WTC11 (cell line): ENCODE data around the gene ZRANB1.

ENCODE experiments used
- TEAD4 ChIP-seq: sonication (generic); formaldehyde crosslinking; IDR thresholded peaks from 2 replicates; pipeline ENCODE4 v1.8.0; 2022; ENCODE audit warnings: mild to moderate bottlenecking, missing genetic modification reagents
- TF ChIP-seq, protein P1 (sequence below): fragments of 200-600 bp; IDR thresholded peaks from 2 replicates; pipeline ENCODE4 v1.8.0; 2022; ENCODE audit warnings: antibody characterized with exemption
- TF ChIP-seq, protein P2 (sequence below): fragments of 250-450 bp; sonication (Bioruptor Pico); IDR thresholded peaks from 2 replicates; pipeline ENCODE4 v1.8.0; 2021; ENCODE audit warnings: mild to moderate bottlenecking
- TF ChIP-seq, protein P3 (sequence below): fragments of 250-450 bp; sonication (Bioruptor Pico); IDR thresholded peaks from 2 replicates; pipeline ENCODE4 v1.9.0; 2021; ENCODE audit warnings: mild to moderate bottlenecking
- TF ChIP-seq, protein P4 (sequence below): sonication (generic); formaldehyde crosslinking; IDR thresholded peaks from 2 replicates; pipeline ENCODE4 v1.8.1; 2023; ENCODE audit warnings: mild to moderate bottlenecking, missing genetic modification reagents, moderate library complexity

DNA sequence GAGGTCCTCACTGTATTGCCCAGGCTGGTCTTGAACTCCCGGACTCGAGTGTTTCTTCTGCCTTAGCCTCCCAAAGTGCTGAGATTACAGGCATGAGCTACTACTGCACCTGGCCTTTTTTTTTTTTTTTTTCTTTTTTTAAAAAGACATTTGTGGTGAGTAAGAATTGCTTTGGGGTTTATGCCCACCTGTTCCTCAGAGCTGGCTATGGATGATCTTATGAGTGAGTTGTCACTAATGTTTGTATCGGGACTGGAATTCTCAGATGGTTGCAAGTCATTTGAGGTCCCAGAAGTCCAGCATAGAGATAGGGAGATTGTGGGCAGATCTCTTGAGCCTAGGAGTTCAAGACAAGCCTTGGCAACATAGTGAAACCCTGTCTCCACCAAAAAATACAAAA, 35.2 kb downstream of the ZRANB1 start:
- TF ChIP-seq, protein P1, sequence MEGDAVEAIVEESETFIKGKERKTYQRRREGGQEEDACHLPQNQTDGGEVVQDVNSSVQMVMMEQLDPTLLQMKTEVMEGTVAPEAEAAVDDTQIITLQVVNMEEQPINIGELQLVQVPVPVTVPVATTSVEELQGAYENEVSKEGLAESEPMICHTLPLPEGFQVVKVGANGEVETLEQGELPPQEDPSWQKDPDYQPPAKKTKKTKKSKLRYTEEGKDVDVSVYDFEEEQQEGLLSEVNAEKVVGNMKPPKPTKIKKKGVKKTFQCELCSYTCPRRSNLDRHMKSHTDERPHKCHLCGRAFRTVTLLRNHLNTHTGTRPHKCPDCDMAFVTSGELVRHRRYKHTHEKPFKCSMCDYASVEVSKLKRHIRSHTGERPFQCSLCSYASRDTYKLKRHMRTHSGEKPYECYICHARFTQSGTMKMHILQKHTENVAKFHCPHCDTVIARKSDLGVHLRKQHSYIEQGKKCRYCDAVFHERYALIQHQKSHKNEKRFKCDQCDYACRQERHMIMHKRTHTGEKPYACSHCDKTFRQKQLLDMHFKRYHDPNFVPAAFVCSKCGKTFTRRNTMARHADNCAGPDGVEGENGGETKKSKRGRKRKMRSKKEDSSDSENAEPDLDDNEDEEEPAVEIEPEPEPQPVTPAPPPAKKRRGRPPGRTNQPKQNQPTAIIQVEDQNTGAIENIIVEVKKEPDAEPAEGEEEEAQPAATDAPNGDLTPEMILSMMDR: no peak
- TF ChIP-seq, protein P2, sequence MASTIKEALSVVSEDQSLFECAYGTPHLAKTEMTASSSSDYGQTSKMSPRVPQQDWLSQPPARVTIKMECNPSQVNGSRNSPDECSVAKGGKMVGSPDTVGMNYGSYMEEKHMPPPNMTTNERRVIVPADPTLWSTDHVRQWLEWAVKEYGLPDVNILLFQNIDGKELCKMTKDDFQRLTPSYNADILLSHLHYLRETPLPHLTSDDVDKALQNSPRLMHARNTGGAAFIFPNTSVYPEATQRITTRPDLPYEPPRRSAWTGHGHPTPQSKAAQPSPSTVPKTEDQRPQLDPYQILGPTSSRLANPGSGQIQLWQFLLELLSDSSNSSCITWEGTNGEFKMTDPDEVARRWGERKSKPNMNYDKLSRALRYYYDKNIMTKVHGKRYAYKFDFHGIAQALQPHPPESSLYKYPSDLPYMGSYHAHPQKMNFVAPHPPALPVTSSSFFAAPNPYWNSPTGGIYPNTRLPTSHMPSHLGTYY (CRISPR knock-in tag): no peak
- no peak for TF ChIP-seq TEAD4 (CRISPR knock-in tag)
- TF ChIP-seq, protein P3, sequence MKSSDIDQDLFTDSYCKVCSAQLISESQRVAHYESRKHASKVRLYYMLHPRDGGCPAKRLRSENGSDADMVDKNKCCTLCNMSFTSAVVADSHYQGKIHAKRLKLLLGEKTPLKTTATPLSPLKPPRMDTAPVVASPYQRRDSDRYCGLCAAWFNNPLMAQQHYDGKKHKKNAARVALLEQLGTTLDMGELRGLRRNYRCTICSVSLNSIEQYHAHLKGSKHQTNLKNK: no peak
- TF ChIP-seq, protein P4, sequence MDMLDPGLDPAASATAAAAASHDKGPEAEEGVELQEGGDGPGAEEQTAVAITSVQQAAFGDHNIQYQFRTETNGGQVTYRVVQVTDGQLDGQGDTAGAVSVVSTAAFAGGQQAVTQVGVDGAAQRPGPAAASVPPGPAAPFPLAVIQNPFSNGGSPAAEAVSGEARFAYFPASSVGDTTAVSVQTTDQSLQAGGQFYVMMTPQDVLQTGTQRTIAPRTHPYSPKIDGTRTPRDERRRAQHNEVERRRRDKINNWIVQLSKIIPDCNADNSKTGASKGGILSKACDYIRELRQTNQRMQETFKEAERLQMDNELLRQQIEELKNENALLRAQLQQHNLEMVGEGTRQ (CRISPR knock-in tag): no peak
